HG03354 (cell line): ENCODE data around the gene SLC30A2.

Experiments
- ATAC-seq: cut with Tn5 transposase; IDR thresholded peaks from one replicate; pipeline ENCODE4 v1.9.1; 2021; ENCODE audit warnings: mild to moderate bottlenecking; ENCODE audit not compliant: unreplicated experiment, poor library complexity, severe bottlenecking

Gene SLC30A2

GRCh38 chr1:26027716-26028489, 18.0 kb downstream of the SLC30A2 start:
- ATAC-seq, result no peak

GRCh38 chr1:26025517-26025916, 20.4 kb downstream of the SLC30A2 start:
- no peak for ATAC-seq

- no peak for ATAC-seq
Measured at GRCh38 chr1:26025060-26025459, 20.9 kb downstream of the SLC30A2 start.

- no peak for ATAC-seq
Measured at GRCh38 chr1:26023826-26024225, 22.1 kb downstream of the SLC30A2 start.

- ATAC-seq, result no peak
Measured at GRCh38 chr1:26023009-26023408, 22.9 kb downstream of the SLC30A2 start.

- ATAC-seq, result no peak
Measured at GRCh38 chr1:26022404-26022779, 23.5 kb downstream of the SLC30A2 start.

GRCh38 chr1:26021647-26022403, 24.1 kb downstream of the SLC30A2 start, which contains the start of gene EXTL1:
Gene EXTL1, plus strand, starts transcription at chr1:26021775. Its CDS starts 872 bp downstream, at chr1:26022647.
- no peak for ATAC-seq

- no peak for ATAC-seq
Measured at GRCh38 chr1:26020941-26021646, 24.8 kb downstream of the SLC30A2 start.

GRCh38 chr1:26020330-26020768, 25.6 kb downstream of the SLC30A2 start:
- ATAC-seq, result no peak

GRCh38 chr1:26019641-26020315, 26.1 kb downstream of the SLC30A2 start:
- ATAC-seq, result no peak

GRCh38 chr1:26017606-26018005, 28.3 kb downstream of the SLC30A2 start:
- no peak for ATAC-seq

- no peak for ATAC-seq
Measured at GRCh38 chr1:26016953-26017545, 28.9 kb downstream of the SLC30A2 start.

GRCh38 chr1:26016258-26016952, 29.5 kb downstream of the SLC30A2 start:
- ATAC-seq, result no peak

GRCh38 chr1:26015358-26015757, 30.6 kb downstream of the SLC30A2 start:
- ATAC-seq, result no peak

- ATAC-seq, result no peak
Measured at GRCh38 chr1:26014179-26014578, 31.7 kb downstream of the SLC30A2 start.

GRCh38 chr1:26012864-26013263, 33.1 kb downstream of the SLC30A2 start:
- ATAC-seq, result no peak

GRCh38 chr1:26010825-26011224, 35.1 kb downstream of the SLC30A2 start:
- no peak for ATAC-seq

GRCh38 chr1:26009796-26010447, 36.0 kb downstream of the SLC30A2 start:
- no peak for ATAC-seq
